Vagina (tissue), 2 donors: ENCODE measurements around the gene ARID2.

Experiments
- POLR2A ChIP-seq, 2 donors: fragments of 450-650 bp; IDR thresholded peaks; one replicate each; pipeline ENCODE4 v1.6.1; 2017; ENCODE audit warnings: antibody characterized with exemption in 2 of 2, mild to moderate bottlenecking in 2 of 2, moderate library complexity in 2 of 2
- POLR2AphosphoS5 ChIP-seq, 2 donors: sonication (generic); formaldehyde crosslinking; IDR thresholded peaks; one replicate each; pipeline ENCODE4 v1.9.0; 2017; ENCODE audit warnings: antibody characterized with exemption in 2 of 2, mild to moderate bottlenecking in 2 of 2, low read depth in 1 of 2; ENCODE audit not compliant: insufficient read depth in 1 of 2
- TF ChIP-seq, protein P1 (sequence below), 3 experiments: fragments of 450-650 bp in 2 of 3; fragments of 200-600 bp in 1 of 3; sonication (generic) in 1 of 3; IDR thresholded peaks; one replicate each; pipeline ENCODE4 v1.5.1; 2017 to 2019; ENCODE audit warnings: antibody characterized with exemption in 3 of 3, mild to moderate bottlenecking in 2 of 3, moderate library complexity in 2 of 3

DNA sequence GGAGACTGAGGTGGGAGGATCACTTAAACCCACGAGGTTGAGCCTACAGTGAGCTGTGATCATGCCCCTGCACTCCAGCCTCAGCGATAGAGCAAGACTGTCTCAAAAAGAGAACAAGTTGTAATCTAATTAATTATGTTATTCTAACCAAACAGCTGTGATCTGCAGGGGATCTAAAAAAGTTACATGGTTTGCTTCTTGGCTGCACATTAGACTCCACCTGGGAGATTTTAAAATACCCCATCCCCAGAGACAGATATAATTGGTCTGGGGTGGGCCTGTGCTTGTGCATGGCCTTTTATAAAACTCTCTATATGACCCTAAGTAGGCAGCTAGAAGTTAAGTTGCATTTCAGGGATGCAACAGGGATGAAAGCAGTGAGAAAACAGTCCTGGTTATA, 184.1 kb downstream of the ARID2 start:
- TF ChIP-seq, protein P1, sequence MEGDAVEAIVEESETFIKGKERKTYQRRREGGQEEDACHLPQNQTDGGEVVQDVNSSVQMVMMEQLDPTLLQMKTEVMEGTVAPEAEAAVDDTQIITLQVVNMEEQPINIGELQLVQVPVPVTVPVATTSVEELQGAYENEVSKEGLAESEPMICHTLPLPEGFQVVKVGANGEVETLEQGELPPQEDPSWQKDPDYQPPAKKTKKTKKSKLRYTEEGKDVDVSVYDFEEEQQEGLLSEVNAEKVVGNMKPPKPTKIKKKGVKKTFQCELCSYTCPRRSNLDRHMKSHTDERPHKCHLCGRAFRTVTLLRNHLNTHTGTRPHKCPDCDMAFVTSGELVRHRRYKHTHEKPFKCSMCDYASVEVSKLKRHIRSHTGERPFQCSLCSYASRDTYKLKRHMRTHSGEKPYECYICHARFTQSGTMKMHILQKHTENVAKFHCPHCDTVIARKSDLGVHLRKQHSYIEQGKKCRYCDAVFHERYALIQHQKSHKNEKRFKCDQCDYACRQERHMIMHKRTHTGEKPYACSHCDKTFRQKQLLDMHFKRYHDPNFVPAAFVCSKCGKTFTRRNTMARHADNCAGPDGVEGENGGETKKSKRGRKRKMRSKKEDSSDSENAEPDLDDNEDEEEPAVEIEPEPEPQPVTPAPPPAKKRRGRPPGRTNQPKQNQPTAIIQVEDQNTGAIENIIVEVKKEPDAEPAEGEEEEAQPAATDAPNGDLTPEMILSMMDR (IDR thresholded peaks at IDR 0.05) = no peak
- TF ChIP-seq POLR2AphosphoS5 (IDR thresholded peaks at IDR 0.05; ENCODE audit: insufficient read depth in 1 of 2, low read depth in 1 of 2) (no peak), POLR2A (IDR thresholded peaks at IDR 0.05) (no peak)
